HG03439 (cell line): ENCODE results near the gene LSM10.

Source experiments
- ATAC-seq: cut with Tn5 transposase; IDR thresholded peaks from one replicate; pipeline ENCODE4 v1.9.1; 2021; ENCODE audit warnings: mild to moderate bottlenecking, moderate library complexity; ENCODE audit not compliant: unreplicated experiment

LSM10 gene

GRCh38 chr1:36385410-36386264 lies 12.1 kb downstream of the LSM10 start, which contains the start of gene STK40:
TSS of gene STK40 (minus strand) at chr1:36385924. CDS start at chr1:36361332, 24,592 bp downstream.
- peak; percentile 78 for ATAC-seq

- no peak for ATAC-seq
Measured at GRCh38 chr1:36384542-36385409, 12.9 kb downstream of the LSM10 start.

- no peak for ATAC-seq
Measured at GRCh38 chr1:36383240-36383639, 14.5 kb downstream of the LSM10 start.

GRCh38 chr1:36382669-36383068 lies 15.0 kb downstream of the LSM10 start:
- ATAC-seq: no peak

- no peak for ATAC-seq
Measured at GRCh38 chr1:36382231-36382630, 15.5 kb downstream of the LSM10 start.

GRCh38 chr1:36381405-36381804 lies 16.3 kb downstream of the LSM10 start:
- ATAC-seq: no peak

- ATAC-seq: no peak
Measured at GRCh38 chr1:36380782-36381181, 16.9 kb downstream of the LSM10 start.

- ATAC-seq: no peak
Measured at GRCh38 chr1:36380143-36380619, 17.5 kb downstream of the LSM10 start.

GRCh38 chr1:36377791-36378492 lies 19.8 kb downstream of the LSM10 start:
- ATAC-seq: no peak

GRCh38 chr1:36372617-36373016 lies 25.1 kb downstream of the LSM10 start:
- no peak for ATAC-seq

- no peak for ATAC-seq
Measured at GRCh38 chr1:36369061-36369861, 28.4 kb downstream of the LSM10 start.

GRCh38 chr1:36367798-36368197 lies 29.9 kb downstream of the LSM10 start:
- ATAC-seq: no peak

GRCh38 chr1:36367066-36367465 lies 30.6 kb downstream of the LSM10 start:
- ATAC-seq: no peak

GRCh38 chr1:36366091-36366661 lies 31.5 kb downstream of the LSM10 start:
- ATAC-seq: no peak

GRCh38 chr1:36365381-36365780 lies 32.3 kb downstream of the LSM10 start:
- no peak for ATAC-seq

GRCh38 chr1:36359911-36360550 lies 37.7 kb downstream of the LSM10 start:
- ATAC-seq: no peak

GRCh38 chr1:36359383-36359782 lies 38.3 kb downstream of the LSM10 start:
- no peak for ATAC-seq

GRCh38 chr1:36358514-36359084 lies 39.1 kb downstream of the LSM10 start:
- no peak for ATAC-seq

GRCh38 chr1:36355811-36356210 lies 41.9 kb downstream of the LSM10 start:
- ATAC-seq: no peak
